Keratinocyte (primary cell): ENCODE results near the gene SNX14.
"Not testable (repeated sequence)": the region's sequence is repeated elsewhere in the genome, so short reads cannot be mapped to it uniquely, and the experiment has no call there.

Source experiments
- CTCF ChIP-seq, 3 experiments: IDR thresholded peaks in 1 of 3; conservative IDR thresholded peaks in 1 of 3; optimal IDR thresholded peaks in 1 of 3; 2 replicates in 2 of 3; 3 replicates in 1 of 3; pipeline versions ENCODE3 to v1.5.1; 2011; ENCODE audit warnings: low read length in 3 of 3, mild to moderate bottlenecking in 3 of 3, moderate library complexity in 2 of 3, control low read depth in 1 of 3, inconsistent platforms in 1 of 3; ENCODE audit not compliant: insufficient read depth in 2 of 3; ENCODE audit errors: extremely low read depth in 1 of 3
- EZH2 ChIP-seq: IDR thresholded peaks from one replicate; pipeline ENCODE4 v1.6.1; 2012; ENCODE audit warnings: inconsistent platforms, mild to moderate bottlenecking, low read length, moderate library complexity

DNA sequence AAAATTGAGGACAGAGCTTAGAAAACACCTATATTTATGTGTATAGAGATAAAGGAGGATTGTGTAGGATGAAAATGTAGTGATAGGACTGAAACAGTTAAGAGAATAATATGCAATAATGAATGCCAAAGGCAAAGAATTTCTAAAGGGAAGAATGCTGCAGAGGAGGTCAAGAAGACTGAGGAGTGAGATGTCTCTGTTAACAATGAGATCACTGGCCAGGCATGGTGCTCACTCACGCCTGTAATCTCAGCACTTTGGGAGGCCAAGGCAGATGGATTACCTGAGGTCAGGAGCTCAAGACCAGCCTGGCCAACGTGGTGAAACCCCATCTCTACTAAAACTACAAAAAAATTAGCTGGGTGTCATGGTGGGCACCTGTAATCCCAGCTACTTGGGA lies 69.4 kb downstream of the SNX14 start:
- not testable (repeated sequence) for TF ChIP-seq CTCF (optimal IDR thresholded peaks at IDR 0.05 in 1 of 3, IDR thresholded peaks at IDR 0.05 in 1 of 3, conservative IDR thresholded peaks at IDR 0.05 in 1 of 3; ENCODE audit: extremely low read depth in 1 of 3, insufficient read depth in 2 of 3, low read length in 3 of 3); EZH2
